Retinal pigment epithelial cell (primary cell): ENCODE results near the gene LRRC4B.

Experiments used
- DNase-seq: peaks from one replicate; pipeline ENCODE4 v3.0.0-alpha.2; 2010; ENCODE audit warnings: low read depth
- H3K4me3 ChIP-seq: 2 replicates; pipeline ENCODE4 v1.5.1; 2011; ENCODE audit warnings: mild to moderate bottlenecking, low read length, control low read depth, moderate library complexity
- CTCF ChIP-seq: conservative IDR thresholded peaks from 2 replicates; pipeline ENCODE4 v1.5.1; 2011; ENCODE audit warnings: low read depth, low read length, control low read depth, inconsistent platforms

Gene LRRC4B

DNA sequence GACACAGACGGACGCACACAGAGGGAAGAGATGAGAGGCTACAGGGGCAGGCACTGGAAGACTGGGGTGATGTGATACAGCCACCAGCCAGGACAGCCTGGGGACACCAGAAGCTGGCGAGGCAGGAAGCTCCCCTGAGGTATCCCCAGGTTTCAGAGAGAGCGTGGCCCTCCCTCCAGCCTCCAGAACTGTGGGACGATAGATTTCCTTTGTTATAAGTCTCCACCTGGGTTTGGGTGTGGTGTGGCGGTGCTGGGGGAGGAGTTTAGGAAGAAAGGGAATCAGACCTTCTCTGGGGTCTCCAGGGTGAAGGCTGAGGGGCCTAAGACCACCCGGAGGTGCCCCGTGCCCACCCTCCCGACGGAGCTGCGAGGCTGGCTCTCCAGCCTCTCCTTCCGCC is 51.8 kb downstream of the LRRC4B start:
- DNase-seq: no peak
- H3K4me3 ChIP-seq: no peak overlapping the region
- TF ChIP-seq CTCF: no peak

GRCh38 chr19:50515168-50515561 is 53.1 kb downstream of the LRRC4B start:
- no peak for TF ChIP-seq CTCF
- H3K4me3 ChIP-seq: no peak overlapping the region
- no peak for DNase-seq

DNA sequence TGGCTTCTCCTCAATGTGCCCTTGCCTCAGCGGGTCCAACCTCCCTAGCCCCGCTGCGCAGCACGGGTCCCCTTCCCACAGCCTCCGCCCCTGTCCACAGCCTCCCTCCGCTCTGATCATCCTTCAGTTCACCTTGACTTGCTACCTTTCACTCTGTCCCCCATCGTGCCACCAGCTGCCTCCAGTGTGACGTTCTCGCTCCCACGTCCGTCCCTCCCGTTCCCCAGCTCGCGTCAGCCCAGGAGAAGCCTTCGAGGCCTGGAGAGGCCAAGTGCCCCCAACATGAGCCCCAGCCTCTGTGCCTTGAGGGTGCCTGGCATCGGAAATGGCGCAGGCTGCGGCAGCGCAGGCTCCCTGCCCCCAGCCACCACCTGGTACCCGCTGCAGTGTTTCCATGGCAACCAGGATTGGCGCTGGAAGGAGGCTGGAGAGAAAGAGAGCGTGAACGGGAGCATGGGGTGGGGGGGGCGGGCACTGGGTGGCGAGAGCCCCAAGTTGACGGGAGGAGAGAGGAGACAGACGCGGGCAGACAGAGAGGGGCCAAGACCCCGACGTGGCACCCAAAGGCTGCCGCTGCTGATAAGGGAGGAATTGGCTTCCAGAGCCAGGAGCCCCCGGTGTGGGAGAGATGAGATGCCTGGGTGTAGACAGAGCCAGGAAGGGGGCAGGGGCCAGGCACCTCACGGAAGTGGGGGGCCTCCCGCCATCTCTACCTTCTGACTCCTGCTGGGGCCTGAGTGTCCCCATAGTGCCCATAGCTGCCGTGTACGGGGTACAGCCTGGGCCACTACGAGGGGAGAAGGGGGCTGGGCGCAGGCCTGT is 53.7 kb downstream of the LRRC4B start:
- peak overlapping the region; percentile 20 for H3K4me3 ChIP-seq
- TF ChIP-seq CTCF: no peak
- DNase-seq: no peak

- TF ChIP-seq CTCF: no peak
- H3K4me3 ChIP-seq: peak within 1 kb of the TSS; percentile 20
- DNase-seq: no peak
Measured at GRCh38 chr19:50513746-50514345, 54.4 kb downstream of the LRRC4B start, which contains the start of gene ASPDH. Gene ASPDH, minus strand, starts transcription at chr19:50513913. Its CDS starts 90 bp downstream, at chr19:50513823.

DNA sequence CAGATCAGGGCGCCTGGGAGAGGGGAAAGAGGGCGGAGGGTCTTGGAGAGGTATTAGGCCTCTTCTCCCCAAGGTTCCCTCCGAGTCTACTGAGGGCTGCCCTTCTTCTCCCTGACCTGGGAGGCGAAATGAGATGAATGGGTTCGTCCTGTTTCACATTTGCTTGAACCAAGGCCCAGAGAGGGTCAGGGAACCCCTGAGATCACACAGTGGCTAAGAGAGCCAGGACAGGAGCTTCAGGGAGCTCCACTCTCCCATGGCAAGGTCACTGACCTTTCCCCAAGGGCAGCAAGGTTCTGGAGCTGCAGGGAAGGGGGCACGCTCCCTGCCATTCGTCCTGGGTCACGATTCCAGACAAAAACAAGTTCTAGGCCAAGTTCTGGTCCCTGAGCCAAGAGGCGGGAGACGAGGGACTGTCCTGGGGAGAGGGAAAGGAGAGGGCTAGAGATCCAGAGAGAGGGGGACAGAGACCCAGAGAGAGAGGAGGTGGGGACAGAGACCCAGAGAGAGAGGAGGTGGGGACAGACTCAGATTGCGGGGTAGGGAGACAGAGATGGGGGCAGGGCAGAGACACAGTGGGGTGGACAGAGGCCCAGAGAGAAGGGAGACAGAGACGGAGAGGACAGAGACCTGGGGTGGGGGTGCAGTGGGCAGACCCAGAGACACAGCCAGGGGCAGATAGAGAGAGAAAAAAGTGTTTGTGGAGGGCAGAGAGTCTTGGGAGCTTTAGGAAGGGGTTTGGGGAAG is 55.1 kb downstream of the LRRC4B start:
- no peak for DNase-seq
- no peak for TF ChIP-seq CTCF
- H3K4me3 ChIP-seq: no peak overlapping the region

DNA sequence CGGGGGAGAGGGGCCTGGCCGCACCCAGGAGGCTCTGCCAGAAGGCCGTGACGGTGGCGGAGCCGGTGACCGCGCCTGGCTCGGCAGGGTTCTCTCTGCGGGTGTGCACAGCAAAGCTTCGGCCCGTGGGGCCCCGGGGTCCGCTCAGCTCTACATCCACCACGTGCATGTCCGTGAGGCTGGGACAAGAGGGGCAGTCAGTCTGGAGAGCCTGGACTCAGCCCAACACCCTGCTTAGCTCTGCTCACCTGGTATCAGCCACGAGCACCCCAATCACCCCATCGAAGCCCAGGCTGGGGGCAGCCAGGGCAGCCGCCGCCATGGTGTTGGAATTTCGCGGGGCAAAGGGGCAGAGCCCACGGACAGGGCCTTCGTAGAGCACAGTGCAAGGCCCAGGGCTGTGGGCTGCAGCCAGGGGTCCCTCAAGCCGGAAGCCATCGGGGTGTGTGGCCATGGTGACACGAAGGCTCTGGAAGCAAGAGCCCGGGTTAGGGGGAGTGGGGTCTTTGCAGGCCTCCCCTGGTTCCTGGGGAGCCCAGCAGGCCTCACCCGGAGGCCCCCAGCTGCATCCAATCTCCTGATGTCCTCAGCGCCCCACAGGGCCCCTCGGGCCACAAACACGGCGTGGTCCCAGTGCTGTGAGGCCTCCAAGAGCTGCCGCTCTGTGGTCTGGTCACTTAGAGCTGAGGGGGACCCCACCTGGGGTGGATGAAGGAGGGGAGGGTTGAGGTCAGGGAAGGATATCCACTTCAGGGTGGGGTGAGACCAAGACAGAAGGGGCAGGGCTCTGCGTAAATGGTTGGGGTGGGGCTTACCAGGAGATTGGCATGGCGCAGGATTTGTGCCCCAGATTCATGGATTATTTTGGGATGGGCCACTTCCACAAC is 55.9 kb downstream of the LRRC4B start:
- no peak for DNase-seq
- no peak for TF ChIP-seq CTCF
- H3K4me3 ChIP-seq: no peak overlapping the region
